GM23338 (cell line): ENCODE measurements around the gene TTC28. TPM values are rescaled to one million over a fixed set of nuclear protein-coding genes. Genes with fewer than 3 reads are reported as not detected.

Experiments
- ATAC-seq: fragments of 200-7000 bp; cut with Tn5 transposase; 3 replicates; pipeline ENCODE4 v1.9.1; 2020
- DNase-seq: peaks from one replicate; pipeline ENCODE4 v3.0.0-alpha.2; 2015; ENCODE audit warnings: low spot score
- H2AFZ ChIP-seq: fragments of 200-600 bp; sonication (generic); 2 replicates; pipeline ENCODE4 v1.8.0; 2016; ENCODE audit warnings: antibody characterized with exemption, mild to moderate bottlenecking, moderate library complexity
- H3F3A ChIP-seq: fragments of 200-600 bp; sonication (generic); replicated peaks from 2 replicates; pipeline ENCODE4 v1.8.0; 2017; ENCODE audit warnings: antibody characterized with exemption, mixed run types, low read depth
- H3K27ac ChIP-seq: fragments of 200-600 bp; sonication (generic); 2 replicates; pipeline ENCODE4 v1.6.1; 2016; ENCODE audit warnings: low read depth
- H3K27me3 ChIP-seq: fragments of 200-600 bp; sonication (generic); 2 replicates; pipeline ENCODE4 v1.8.0; 2016; ENCODE audit warnings: mild to moderate bottlenecking, mixed run types, moderate library complexity; ENCODE audit not compliant: insufficient read depth
- H3K36me3 ChIP-seq: fragments of 200-600 bp; sonication (generic); 2 replicates; pipeline ENCODE4 v1.8.0; 2016; ENCODE audit warnings: mild to moderate bottlenecking; ENCODE audit not compliant: insufficient read depth
- H3K4me1 ChIP-seq: fragments of 200-600 bp; sonication (generic); 2 replicates; pipeline ENCODE4 v1.8.0; 2016; ENCODE audit warnings: mild to moderate bottlenecking, moderate library complexity; ENCODE audit not compliant: insufficient read depth
- H3K4me2 ChIP-seq: fragments of 200-600 bp; sonication (generic); 2 replicates; pipeline ENCODE4 v1.7.1; 2017; ENCODE audit warnings: mixed run types
- H3K4me3 ChIP-seq: fragments of 200-600 bp; sonication (generic); 2 replicates; pipeline ENCODE4 v1.6.1; 2016; ENCODE audit warnings: mixed run types
- H3K79me2 ChIP-seq: fragments of 200-600 bp; sonication (generic); replicated peaks from 2 replicates; pipeline ENCODE4 v1.8.0; 2017; ENCODE audit warnings: mild to moderate bottlenecking; ENCODE audit not compliant: insufficient read depth
- H3K9me2 ChIP-seq: fragments of 200-600 bp; sonication (generic); 2 replicates; pipeline ENCODE4 v1.8.0; 2017; ENCODE audit not compliant: insufficient read depth
- H4K20me1 ChIP-seq: fragments of 200-600 bp; sonication (generic); replicated peaks from 2 replicates; pipeline ENCODE4 v1.8.0; 2017; ENCODE audit warnings: mild to moderate bottlenecking; ENCODE audit not compliant: insufficient read depth
- H3K27ac Mint-ChIP-seq: 2 replicates; pipeline ENCODE4 v1.8.0; 2020; ENCODE audit warnings: inconsistent platforms, mild to moderate bottlenecking, moderate library complexity, mixed read lengths
- H3K27me3 Mint-ChIP-seq: 3 replicates; pipeline ENCODE4 v1.8.0; 2022; ENCODE audit warnings: low read depth, mild to moderate bottlenecking, moderate library complexity, mixed read lengths, inconsistent platforms; ENCODE audit not compliant: insufficient read depth, poor library complexity
- H3K36me3 Mint-ChIP-seq: 3 replicates; pipeline ENCODE4 v1.8.0; 2021; ENCODE audit warnings: low read depth, mild to moderate bottlenecking, inconsistent platforms, moderate library complexity, mixed read lengths
- H3K4me1 Mint-ChIP-seq: 3 replicates; pipeline ENCODE4 v1.8.0; 2020; ENCODE audit warnings: mild to moderate bottlenecking, inconsistent platforms, mixed read lengths
- H3K4me3 Mint-ChIP-seq: 3 replicates; pipeline ENCODE4 v1.8.0; 2021; ENCODE audit warnings: moderate library complexity, mild to moderate bottlenecking, inconsistent platforms, mixed read lengths
- H3K9me3 Mint-ChIP-seq: 3 replicates; pipeline ENCODE4 v1.8.0; 2020; ENCODE audit warnings: moderate library complexity, mild to moderate bottlenecking, inconsistent platforms, mixed read lengths
- STAT1 ChIP-seq: IDR thresholded peaks from one replicate; pipeline ENCODE4 v1.6.1; 2016; ENCODE audit warnings: antibody characterized with exemption; ENCODE audit not compliant: unreplicated experiment
- polyA plus RNA-seq: library from polyadenylated mRNA; unstranded; fragments of >200 nt; fragmentation: Nextera tagmentation; extraction: Ambion mirVana; gene quantifications from 2 replicates; pipeline ENCODE4 v1.2.1, GENCODE V29; 2016
- total RNA-seq: library from RNA; depleted of rRNA; stranded (reverse); fragments of >200 nt; shearing (Covaris generic); gene quantifications from 2 replicates; pipeline ENCODE4 v1.2.3, GENCODE V29; 2014
- TF ChIP-seq, protein P1 (sequence below): fragments of 250-450 bp; sonication (Bioruptor Pico); IDR thresholded peaks from 2 replicates; pipeline ENCODE4 v1.5.0; 2020; ENCODE audit warnings: mild to moderate bottlenecking, moderate library complexity

The TTC28 gene
- total and polyA plus RNA-seq, 2 experiments from 2014 or later = 4.5 to 16.1 TPM

DNA sequence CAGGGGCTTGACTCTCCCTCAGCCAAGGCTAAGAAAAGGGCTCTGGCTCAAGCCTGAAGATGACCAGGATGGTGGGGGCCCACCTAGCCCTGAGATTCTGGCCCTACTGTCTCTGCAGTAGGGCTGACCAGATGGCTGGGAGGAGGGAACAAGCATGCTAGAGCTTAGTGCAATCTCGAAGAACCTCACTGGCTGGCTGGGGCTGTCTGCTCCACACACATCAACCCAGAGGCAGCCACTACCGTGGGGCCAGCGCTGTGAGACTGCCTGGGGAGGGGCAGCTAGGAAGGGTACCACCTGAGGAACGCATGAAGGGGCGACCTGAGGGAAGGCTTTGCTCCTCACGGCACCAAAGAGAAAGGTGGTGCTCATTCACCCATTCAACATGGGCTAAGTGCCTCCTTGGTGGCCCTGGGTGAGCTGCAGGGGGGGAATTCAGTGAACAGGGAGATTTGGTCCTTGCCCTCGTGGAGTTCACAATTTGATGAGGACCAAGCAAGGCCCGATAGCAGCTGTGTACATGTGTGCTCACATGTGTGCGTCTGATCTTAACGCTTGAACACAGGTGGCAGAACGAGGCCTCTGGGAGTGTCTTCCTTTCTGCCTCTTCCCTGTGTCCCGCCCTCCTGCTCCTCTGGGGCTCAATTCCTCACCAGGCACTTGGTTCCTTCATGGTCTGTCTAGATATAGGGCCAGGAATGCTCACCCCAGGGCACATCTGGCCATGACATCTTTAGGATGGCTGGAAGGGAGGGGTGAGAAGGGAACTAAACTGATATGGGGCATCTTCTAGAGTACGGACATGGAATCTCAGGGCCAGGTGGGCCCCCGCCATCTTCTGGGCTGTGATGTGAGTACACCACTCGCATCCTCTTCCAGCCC, 658.3 kb downstream of the TTC28 start:
- DNase-seq = no peak
- Mint-ChIP-seq H3K9me3 (no peaks in the 10 kb centered on the region; the same call in 2 of the 3 replicates), H3K27ac (no peak overlapping the region), H3K27me3 (peaks cover 8% of the 10 kb centered on the region), H3K4me1 (peaks cover 16% of the 10 kb centered on the region), H3K36me3 (no peaks in the 10 kb centered on the region), H3K4me3 (no peak overlapping the region)
- Histone ChIP-seq H4K20me1 (no peaks in the 10 kb centered on the region), H3K4me1 (no peaks in the 10 kb centered on the region), H3K9me2 (no peaks in the 10 kb centered on the region), H3K4me3 (no peak overlapping the region), H3K79me2 (no peaks in the 10 kb centered on the region), H3K27me3 (no peaks in the 10 kb centered on the region), H3K36me3 (no peaks in the 10 kb centered on the region), H3F3A (no peaks in the 10 kb centered on the region), H3K4me2 (no peak overlapping the region), H3K27ac (no peak overlapping the region), H2AFZ (no peak overlapping the region)
- ATAC-seq = no peak
- no peak for TF ChIP-seq STAT1
- TF ChIP-seq, protein P1, sequence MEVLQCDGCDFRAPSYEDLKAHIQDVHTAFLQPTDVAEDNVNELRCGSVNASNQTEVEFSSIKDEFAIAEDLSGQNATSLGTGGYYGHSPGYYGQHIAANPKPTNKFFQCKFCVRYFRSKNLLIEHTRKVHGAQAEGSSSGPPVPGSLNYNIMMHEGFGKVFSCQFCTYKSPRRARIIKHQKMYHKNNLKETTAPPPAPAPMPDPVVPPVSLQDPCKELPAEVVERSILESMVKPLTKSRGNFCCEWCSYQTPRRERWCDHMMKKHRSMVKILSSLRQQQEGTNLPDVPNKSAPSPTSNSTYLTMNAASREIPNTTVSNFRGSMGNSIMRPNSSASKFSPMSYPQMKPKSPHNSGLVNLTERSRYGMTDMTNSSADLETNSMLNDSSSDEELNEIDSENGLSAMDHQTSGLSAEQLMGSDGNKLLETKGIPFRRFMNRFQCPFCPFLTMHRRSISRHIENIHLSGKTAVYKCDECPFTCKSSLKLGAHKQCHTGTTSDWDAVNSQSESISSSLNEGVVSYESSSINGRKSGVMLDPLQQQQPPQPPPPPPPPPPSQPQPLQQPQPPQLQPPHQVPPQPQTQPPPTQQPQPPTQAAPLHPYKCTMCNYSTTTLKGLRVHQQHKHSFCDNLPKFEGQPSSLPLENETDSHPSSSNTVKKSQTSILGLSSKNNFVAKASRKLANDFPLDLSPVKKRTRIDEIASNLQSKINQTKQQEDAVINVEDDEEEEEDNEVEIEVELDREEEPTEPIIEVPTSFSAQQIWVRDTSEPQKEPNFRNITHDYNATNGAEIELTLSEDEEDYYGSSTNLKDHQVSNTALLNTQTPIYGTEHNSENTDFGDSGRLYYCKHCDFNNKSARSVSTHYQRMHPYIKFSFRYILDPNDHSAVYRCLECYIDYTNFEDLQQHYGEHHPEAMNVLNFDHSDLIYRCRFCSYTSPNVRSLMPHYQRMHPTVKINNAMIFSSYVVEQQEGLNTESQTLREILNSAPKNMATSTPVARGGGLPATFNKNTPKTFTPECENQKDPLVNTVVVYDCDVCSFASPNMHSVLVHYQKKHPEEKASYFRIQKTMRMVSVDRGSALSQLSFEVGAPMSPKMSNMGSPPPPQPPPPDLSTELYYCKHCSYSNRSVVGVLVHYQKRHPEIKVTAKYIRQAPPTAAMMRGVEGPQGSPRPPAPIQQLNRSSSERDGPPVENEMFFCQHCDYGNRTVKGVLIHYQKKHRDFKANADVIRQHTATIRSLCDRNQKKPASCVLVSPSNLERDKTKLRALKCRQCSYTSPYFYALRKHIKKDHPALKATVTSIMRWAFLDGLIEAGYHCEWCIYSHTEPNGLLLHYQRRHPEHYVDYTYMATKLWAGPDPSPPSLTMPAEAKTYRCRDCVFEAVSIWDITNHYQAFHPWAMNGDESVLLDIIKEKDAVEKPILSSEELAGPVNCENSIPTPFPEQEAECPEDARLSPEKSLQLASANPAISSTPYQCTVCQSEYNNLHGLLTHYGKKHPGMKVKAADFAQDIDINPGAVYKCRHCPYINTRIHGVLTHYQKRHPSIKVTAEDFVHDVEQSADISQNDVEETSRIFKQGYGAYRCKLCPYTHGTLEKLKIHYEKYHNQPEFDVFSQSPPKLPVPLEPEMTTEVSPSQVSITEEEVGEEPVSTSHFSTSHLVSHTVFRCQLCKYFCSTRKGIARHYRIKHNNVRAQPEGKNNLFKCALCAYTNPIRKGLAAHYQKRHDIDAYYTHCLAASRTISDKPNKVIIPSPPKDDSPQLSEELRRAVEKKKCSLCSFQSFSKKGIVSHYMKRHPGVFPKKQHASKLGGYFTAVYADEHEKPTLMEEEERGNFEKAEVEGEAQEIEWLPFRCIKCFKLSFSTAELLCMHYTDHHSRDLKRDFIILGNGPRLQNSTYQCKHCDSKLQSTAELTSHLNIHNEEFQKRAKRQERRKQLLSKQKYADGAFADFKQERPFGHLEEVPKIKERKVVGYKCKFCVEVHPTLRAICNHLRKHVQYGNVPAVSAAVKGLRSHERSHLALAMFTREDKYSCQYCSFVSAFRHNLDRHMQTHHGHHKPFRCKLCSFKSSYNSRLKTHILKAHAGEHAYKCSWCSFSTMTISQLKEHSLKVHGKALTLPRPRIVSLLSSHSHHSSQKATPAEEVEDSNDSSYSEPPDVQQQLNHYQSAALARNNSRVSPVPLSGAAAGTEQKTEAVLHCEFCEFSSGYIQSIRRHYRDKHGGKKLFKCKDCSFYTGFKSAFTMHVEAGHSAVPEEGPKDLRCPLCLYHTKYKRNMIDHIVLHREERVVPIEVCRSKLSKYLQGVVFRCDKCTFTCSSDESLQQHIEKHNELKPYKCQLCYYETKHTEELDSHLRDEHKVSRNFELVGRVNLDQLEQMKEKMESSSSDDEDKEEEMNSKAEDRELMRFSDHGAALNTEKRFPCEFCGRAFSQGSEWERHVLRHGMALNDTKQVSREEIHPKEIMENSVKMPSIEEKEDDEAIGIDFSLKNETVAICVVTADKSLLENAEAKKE (CRISPR knock-in tag) = no peak
